Keratinocyte (primary cell): ENCODE data around the gene REXO2.

ENCODE experiments used
- EZH2 ChIP-seq: IDR thresholded peaks from one replicate; pipeline ENCODE4 v1.6.1; 2012; ENCODE audit warnings: inconsistent platforms, mild to moderate bottlenecking, low read length, moderate library complexity
- TF ChIP-seq, protein P1 (sequence below), 3 experiments: IDR thresholded peaks in 1 of 3; conservative IDR thresholded peaks in 1 of 3; optimal IDR thresholded peaks in 1 of 3; 2 replicates in 2 of 3; 3 replicates in 1 of 3; pipeline versions ENCODE3 to v1.5.1; 2011; ENCODE audit warnings: low read length in 3 of 3, mild to moderate bottlenecking in 3 of 3, moderate library complexity in 2 of 3, control low read depth in 1 of 3, inconsistent platforms in 1 of 3; ENCODE audit not compliant: insufficient read depth in 2 of 3; ENCODE audit errors: extremely low read depth in 1 of 3

DNA sequence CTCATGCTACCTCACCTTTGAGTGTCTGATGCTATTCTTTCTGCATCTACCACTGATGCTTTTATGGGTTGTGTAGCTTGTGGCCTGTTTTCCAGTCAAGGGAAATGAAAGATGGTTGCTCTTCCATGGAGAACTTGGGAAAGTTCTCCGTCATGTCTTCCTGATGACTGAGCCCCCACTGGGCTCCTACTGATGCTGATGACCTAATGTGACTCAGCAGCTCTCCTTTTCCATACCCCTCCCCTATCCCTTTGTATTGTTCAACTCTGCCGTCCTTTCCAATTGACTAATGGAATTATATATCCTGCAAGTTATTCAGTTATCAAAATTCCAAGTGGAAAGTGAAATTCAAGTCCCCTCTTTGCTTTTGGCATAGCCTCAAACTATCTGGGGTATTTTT is 44.7 kb downstream of the REXO2 start:
- TF ChIP-seq, protein P1, sequence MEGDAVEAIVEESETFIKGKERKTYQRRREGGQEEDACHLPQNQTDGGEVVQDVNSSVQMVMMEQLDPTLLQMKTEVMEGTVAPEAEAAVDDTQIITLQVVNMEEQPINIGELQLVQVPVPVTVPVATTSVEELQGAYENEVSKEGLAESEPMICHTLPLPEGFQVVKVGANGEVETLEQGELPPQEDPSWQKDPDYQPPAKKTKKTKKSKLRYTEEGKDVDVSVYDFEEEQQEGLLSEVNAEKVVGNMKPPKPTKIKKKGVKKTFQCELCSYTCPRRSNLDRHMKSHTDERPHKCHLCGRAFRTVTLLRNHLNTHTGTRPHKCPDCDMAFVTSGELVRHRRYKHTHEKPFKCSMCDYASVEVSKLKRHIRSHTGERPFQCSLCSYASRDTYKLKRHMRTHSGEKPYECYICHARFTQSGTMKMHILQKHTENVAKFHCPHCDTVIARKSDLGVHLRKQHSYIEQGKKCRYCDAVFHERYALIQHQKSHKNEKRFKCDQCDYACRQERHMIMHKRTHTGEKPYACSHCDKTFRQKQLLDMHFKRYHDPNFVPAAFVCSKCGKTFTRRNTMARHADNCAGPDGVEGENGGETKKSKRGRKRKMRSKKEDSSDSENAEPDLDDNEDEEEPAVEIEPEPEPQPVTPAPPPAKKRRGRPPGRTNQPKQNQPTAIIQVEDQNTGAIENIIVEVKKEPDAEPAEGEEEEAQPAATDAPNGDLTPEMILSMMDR (optimal IDR thresholded peaks at IDR 0.05 in 1 of 3, IDR thresholded peaks at IDR 0.05 in 1 of 3, conservative IDR thresholded peaks at IDR 0.05 in 1 of 3; ENCODE audit: extremely low read depth in 1 of 3, insufficient read depth in 2 of 3, low read length in 3 of 3), result no peak
- TF ChIP-seq EZH2, result no peak
